Right kidney (tissue), 1 donor: Measurements from ENCODE around the gene RGS3.

ENCODE experiments used
- DNase-seq: peaks from one replicate; pipeline ENCODE4 v3.0.0-alpha.2; 2016

Gene RGS3

DNA sequence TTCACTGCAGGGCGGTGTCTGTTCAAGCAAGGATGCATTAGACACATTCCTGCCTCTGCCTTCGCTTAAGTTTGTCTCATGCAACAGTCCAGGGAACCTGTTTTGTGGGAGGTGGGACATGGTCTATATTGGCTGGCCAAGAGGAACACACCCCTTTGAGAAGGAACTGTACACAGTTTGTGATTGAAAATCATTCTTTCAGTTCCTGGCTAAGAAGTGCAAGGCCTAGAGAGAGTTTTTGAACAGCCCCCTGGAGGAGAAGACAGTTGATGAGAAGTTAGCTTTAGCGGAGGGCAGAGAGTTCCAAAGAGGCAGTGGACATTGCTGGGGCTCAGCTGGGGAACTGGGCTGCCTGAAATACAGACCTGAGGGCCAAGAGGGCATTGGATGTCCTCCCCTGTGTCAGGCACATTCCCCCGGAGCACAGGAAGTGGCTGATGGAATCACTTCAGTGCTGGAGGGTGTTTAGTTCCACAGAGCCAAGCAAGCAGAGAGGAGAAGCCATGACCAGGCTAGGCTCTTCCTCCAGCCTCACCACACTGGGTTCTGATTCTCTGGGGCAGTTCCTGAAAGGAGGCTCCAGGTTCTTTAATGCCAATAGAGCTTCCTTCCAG, 66.6 kb downstream of the RGS3 start:
- DNase-seq: no peak

DNA sequence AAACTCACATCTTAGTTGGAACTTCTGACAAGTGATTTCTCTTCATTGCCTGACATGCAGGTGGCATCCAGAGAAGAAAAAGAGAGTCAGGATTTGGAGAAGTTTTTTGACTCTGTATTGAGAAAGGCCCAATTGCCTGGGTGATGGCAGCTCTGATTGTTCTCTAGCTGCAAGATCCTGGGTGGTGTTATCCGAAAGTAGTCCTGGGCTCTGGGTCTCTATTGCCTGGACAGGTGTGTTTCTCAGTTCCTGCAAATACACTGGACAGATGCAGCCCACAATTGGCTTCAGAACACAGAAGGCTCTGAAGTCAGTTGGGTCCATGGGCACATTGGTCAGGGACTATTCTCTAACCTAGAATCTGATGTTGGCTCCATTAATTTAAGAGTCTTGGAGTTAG, 67.4 kb downstream of the RGS3 start:
- no peak for DNase-seq

DNA sequence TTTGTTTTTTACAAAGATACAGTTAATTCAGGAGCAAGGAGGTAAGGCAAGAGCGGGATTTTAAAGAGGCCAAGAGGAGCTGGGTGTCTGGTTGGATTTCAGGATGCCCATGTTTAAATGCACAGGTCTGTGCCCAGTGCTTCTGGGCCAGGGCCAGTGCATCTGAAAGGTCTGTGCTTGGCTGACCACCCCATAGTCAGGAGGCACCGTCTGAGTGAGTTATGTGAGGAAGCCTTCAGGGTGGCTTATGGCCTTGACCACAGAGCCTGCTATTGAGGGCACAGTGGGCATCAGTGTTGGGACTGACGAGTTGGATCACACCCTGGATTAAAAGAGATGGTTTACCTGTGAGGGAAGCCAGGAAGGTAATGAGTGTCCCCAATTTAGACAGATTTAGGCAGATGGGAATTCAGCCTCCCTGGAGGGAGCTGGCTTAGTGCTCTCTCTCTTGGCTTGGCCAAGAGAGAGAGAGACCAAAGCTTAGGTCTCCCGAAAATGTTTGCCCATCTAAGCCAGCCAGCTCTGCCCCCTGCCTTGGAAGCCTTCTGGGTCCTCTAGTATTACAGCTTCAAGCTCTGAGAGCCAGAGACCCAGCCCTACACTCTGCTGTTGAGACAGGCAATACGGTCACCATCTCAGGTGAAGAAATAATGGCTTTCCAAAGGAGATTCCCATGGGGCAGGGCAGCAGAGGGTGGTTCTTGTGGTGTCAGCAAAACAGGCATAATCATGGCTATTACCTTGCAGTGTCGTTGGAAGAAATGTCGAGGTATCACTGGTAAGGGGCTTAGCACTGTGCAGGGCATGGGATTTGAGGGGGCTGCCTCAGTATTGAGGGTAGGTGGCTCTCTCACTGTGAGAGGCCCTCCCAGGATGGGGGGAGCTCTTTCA, 68.6 kb downstream of the RGS3 start:
- DNase-seq: no peak

DNA sequence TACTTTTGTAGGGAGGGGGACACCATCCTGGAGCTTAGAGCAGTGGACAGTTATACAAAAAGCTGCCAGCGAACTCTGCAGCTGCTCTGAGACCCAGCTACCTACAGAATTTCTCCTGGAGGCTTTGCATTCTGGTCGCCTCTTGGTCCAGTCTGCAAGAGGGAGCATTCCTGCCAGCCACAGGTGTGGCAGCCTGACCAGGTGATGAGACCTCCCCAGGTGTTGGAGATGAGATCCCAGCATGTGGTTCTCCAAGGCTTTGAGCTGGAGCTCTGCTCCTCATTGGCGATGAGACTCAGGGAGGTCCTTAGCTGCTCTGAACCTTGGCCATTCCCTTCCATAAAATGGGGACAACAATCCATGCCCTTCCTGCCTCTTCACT, 69.3 kb downstream of the RGS3 start:
- no peak for DNase-seq

DNA sequence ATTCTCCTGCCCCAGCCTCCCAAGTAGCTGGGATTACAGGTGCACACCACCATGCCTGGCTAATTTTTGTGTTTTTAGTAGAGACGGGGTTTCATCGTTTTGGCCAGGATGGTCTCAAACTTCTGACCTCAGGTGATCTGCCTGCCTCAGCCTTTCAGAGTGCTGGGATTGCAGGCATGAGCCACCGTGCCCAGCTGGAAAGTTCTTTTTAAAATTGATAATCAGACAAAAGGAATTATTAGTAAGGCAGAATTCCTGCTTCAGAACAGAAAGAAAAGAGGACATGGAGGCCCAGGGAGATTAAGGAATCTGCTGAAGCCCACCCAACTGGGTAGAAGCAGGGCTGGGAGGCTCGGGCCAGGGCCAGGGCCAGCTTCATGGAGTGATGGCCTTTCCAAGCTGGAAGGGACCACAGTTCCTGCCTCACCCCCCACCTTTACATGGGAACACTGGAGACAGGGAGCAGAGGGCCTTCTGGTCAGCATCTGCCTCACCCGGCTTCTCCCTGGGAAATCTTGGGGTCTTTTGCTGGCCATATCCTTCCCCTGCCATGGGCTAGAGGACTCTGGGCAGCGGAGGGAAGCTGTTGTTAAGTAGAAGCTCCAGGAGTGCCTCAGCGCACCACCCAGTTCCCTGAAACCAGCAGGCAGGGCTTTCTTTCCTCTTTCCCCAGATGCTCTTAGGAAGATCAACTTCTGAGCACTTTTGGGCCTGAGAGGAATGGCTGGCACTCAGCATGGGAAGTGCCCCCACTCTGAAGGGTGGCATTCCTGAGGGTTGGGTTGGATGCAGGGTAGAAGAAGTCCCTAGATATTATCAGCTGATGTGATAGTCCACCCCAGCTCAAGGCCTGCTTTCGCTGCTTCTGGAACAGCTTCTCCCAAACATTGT, 70.1 kb downstream of the RGS3 start:
- DNase-seq: no peak

DNA sequence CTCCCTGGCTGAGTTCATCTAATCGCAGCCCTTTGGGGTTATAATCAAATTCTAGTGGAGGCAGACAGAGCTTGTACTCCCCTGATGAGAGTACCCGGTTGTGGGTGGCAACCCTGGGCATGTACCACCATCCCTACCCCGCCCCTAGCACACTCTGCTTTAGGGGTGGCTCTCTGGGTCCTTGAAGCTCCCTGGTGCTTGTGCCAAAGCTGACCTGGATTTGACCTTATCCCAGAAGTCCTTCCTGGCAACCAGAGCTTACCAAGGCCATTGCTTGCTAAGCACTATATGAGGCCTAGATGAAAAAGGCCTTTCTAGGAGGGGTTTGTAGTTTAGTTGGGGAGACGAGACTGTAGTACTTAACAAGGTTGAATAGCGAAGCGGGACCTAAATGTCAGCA, 72.2 kb downstream of the RGS3 start:
- DNase-seq: no peak

DNA sequence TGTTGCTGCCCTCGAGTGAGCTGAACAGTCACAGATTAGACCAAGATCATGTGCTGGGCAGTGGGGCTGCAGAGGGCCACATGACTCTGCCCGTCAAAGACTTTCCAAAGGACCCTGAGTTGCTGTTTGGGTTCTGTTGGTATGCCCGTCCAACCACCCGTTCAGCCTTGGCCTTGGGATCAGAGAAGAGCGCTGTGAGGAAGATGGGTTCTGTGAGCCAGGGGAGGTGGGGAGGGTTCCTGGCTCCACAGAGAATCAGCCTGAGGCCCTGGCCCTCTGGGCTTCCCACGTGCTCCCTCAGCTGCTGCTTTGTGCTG, 72.6 kb downstream of the RGS3 start:
- DNase-seq: no peak

DNA sequence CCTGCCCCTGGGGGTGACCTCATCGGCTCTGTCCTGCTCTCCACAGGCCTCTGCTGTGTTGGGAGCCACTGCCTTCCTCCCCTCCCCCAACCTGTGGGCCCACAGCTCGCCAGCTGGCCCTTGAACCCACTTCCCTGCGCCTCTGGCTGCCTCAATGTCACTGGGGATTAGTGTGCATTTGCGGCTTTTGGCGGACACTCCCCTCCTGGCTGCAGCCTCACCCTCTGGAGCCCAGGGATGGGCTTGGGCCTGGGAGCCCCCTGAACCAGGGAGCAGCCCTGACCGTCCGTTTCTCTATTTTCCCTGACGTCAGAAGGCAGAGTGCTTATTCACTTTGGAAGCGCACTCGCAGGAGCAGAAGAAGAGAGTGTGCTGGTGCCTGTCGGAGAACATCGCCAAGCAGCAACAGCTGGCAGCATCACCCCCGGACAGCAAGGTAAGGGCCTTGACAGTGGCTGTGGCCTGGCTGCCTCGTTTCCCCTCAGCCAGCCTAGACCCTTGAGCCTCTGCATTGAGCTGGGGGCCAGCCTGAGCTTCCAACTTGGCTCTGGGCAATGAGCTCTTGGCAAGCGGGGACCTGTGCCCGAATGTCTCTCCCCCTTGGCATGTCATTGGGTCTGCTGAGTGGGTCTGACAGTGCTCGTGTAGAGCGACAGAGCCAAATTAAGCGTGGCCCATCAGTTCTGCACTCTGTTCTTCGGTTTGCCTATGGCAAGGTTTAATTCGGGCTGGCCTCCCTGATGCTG, 73.1 kb downstream of the RGS3 start:
- DNase-seq: no peak

DNA sequence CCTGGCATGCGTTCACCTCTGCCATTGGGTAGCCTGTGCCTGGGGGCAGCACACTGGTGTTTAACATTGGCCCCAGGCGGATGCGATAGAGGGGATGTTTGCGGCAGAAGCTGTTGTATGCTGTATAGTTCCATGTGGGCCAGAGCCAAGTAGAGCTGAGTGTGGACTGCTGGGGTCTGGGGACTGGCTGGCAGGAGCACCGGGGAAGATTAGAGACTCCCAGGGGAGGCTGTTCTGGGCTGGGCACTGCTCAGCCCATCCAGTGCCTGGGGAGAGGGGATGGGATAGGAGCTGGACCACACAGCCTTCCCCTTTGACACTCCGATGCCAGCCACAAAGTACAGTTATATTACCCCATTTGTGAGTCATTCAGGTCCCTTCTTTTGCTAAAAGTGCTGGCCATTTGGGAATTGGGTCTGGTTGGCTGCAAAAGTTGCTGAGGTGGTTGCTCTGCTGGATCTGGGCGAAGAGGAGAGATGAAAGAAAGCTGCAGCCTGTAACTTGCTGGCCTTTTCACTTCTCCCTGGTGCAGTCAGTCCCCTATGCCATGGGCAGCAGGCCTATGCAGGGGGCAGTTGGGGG, 73.8 kb downstream of the RGS3 start:
- no peak for DNase-seq

DNA sequence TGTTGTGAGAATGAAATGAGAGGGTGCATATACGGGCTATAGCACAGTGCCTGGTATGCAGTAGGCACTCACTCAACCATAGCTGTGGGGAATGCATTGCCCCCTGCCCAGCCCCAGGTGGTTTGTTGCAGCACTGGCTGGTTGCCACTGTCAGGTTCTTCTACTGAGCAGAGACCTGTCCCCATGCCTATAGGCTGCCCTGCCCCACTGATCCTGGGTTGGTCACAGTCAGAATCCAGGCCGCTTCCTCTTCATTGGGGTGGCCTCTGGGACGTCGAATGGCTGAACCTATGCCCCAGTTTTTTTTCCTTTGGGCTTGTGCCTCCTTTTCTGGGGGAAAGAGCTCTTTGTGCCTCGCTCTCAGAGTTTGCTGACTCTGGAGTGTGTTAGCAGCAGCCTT, 74.6 kb downstream of the RGS3 start:
- no peak for DNase-seq

DNA sequence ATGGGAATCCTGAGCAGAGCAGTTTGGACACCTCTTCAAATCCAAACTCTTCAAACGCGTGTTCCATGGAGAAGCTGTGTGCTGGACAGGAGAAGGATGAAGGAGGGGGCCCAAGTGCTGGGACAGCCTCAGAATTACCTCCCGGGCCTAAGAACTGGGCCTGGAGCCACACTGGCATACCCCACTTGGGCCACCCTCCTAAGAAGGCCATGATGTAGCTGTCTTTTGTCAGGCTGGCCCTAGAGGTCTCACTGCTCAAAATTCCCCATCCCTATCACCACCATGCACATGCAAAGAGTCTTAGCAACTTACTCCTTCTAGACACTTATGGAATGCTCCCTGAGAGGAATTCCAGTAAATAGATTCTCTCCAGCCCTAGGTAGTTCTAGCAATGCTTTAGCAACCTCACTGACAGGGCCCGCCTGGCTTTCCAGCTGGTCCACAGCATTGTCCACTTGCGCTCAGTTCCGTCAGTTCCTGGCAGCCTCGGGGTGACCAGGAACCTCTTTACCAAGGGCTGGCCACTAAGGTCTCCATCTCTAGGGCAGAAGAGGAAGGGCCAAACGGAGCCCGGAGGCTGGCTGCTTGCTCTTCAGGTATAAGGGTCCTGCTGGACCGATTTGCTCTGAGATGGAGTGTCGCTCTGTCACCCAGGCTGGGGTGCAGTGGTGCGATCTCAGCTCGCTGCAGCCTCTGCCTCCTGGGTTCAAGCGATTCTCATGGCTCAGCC, 75.3 kb downstream of the RGS3 start:
- DNase-seq: no peak

DNA sequence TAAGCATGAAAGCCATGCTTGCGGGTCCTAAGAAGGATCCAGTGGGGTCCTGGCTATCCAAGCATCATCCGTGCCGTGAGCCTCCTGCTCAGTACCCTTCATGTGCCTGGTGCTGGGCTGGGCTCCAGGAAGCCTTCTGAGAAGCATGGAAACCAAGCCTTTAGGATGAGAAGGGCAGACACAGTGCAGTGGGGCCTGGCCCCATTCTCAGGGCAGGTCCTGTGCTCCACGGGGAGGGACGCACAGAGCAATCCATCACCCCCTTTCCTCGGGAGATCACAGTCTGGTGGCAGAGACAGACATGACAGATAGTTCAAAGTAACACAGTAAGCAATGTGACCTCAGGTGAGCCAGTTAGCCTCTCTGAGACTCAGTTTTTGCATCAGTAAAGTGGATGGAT, 76.9 kb downstream of the RGS3 start:
- DNase-seq: no peak

DNA sequence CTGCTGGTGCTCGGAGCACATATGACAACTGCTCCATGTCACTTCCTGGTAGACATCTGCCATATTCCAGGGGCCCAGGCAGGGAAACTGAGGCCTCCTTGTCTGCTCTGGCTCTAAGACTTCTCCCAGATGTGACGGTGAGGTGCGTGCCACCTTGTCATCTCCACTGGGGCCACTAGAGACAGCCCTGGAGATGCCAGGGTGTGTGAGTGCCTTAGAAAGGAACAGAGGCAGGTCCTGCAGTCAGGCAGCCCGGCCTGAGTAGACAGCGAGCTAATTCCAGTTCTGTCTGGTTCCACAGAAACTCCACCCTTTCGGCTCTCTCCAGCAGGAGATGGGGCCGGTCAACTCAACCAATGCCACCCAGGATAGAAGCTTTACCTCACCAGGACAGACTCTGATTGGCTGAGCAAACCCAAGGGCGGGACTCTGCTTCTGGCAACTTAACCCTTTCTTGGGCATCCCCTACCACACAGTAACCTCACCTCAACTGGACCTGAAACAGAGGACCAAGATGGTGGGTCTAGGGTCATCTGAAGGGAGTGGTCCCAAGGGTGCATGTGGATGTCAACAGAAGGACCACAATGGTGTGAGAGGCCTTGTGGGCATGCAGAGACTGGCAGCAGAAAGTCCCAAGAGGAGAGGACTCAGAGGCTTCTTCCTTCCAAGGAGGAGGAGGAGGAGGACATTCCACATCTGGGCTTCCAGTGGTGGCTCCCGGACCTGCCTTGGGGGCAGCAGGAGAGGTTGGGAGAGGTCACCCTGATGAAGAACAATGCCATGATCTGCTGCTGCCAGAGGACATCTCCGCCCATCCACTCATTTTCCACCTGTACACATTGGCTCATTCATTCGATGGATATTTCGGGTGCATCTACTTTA, 77.7 kb downstream of the RGS3 start:
- DNase-seq: no peak

DNA sequence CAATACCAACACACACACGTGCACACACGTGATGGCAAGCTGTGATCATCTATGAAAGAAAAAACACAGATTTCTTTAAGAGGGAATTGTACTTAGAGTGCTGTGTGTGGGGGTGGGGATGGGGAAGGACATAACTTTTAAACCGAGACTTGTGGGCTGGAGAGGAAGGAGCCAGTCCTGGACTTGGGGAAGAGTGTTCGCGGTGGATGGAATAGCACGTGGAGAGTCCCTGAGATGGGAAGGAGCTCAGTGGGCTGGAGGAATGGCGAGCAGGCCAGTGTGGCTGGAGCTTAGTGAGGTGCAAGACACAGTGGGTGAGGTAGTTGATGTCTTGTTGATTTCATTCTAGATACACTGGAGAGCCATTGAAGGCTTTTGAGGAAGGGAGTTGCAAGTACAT, 78.5 kb downstream of the RGS3 start:
- no peak for DNase-seq

DNA sequence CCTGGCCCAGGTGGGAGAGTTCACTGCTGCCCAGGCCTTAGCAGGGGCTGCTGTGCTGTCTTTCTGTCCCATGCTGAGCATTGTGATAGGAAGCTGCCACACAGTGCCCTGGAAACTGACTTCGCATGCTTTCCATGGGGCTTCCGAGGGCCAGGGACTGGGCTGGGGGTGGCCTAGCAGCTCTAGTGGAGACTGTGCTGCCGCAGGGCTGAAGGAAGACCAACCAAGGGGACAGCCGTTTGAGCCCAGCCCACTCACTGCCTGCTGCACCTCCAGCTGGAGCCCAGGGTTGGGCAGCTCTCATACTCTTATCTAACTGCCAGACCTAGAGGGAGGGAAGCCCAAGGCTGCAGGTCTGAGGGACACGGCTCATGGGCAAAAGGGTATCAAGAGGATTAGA, 79.2 kb downstream of the RGS3 start:
- no peak for DNase-seq

DNA sequence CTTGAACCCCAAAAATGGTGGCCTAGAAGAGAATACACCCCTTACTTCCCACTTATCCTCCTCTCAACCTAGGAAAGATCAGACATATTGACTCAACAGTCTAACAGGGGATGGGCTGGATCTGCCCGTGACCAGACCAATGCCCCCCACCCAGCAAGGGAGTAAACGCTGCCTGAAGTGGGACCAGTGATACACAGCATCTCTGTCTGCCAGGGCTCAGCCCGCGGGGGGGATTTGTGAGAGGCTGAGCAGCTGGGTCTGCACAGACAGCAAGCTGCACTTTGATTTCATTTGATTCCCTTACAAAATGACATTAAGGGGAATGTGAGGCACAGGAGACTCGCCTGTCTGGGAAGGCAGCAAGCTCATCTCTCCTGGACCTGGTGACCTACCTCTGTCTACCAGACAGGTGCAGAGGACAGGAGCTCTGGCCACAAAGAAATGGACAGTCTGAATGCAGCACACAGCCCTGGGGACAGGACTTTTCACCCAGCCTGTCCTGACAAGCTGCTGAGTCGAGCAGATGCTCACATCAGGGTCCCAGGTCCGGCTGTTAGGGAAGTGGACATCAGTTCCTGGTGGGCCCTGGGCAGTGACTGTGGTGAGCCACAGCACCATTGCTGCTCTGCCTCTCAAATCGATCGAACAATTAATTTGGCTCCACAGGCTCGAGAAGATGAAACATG, 79.9 kb downstream of the RGS3 start:
- no peak for DNase-seq

DNA sequence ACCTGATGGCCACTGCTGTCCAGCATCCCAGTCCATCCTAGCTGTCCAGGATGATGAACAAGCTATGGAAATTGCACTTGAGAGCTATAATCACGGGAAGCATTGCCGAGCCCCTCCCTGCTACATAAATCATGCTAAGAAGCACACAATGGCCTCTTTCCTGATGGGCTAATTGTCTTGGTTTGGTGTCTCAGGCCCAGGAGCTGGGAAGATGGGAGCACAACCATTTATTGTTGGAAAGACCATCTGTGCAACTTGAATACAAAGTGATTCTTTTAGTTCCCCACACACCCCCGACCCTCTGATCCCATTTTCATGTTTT, 80.4 kb downstream of the RGS3 start:
- no peak for DNase-seq

DNA sequence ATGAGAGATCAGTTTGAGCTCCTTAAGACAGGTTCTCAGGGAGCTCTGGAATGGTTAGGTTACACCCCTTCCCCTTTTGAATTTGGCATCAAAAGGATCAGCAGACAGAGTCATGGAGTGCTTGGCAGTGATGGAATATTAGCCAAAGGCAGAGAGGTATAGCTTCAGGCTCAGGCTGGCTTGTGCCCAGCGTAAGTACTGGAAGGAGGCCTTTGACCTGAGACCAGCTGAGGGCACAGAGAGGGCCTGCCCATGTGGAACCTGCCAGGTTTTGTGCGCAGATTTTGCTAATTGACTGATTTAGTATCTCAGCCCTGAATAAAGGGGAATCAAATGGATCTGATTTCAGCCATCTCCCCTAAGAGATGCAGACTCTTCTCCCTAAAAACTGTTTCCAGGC, 81.5 kb downstream of the RGS3 start:
- DNase-seq: no peak

DNA sequence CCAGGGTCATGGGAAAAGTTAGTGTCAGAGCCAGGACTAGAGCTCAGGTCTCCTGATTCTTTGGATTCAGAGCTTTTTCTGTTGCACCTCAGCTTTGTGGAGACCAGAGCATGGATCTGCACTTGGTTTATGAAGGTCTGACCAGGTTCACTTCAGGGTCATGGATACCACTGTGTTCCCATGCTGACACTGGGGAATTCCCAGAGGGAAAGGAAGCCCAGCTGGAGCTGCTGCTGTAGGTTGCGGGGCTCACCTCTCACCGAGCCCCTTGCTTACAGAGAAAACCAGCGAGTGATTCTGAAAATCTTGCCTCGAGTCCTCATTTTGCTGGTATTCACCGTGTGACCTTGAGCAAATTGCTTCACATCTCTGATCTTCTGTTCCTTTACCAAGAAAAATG, 83.0 kb downstream of the RGS3 start:
- DNase-seq: no peak

DNA sequence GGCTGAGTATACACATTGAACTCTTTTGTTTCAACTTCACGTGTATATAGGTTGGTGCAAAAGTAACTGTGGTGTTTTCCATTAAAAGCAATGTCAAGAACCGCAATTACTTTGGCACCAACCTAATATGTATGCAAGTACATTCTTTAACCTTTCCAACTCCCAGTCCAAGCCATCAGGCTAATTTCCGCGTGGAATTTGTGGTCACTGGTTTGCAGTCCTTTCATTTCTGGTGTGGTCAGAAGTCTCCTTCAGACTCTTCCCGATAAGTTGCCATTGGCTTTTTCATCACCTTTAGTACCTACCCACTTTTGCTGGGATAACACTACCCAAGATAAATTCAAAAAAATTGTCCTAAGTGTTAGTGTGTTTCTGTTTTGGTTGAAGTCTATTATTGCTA, 84.0 kb downstream of the RGS3 start:
- DNase-seq: no peak
